ENCODE results near the gene GOLGA7B.

GOLGA7B gene

GRCh38 chr10:97920865-97921264 lies 71.2 kb downstream of the GOLGA7B start:
- no peak overlapping the region for H3K4me3 ChIP-seq (ENCODE audit: control insufficient read depth, low read depth, low read length)

More at GRCh38 chr10:97920865-97921264, 71.2 kb downstream of the GOLGA7B start:
- TF ChIP-seq, protein P1, sequence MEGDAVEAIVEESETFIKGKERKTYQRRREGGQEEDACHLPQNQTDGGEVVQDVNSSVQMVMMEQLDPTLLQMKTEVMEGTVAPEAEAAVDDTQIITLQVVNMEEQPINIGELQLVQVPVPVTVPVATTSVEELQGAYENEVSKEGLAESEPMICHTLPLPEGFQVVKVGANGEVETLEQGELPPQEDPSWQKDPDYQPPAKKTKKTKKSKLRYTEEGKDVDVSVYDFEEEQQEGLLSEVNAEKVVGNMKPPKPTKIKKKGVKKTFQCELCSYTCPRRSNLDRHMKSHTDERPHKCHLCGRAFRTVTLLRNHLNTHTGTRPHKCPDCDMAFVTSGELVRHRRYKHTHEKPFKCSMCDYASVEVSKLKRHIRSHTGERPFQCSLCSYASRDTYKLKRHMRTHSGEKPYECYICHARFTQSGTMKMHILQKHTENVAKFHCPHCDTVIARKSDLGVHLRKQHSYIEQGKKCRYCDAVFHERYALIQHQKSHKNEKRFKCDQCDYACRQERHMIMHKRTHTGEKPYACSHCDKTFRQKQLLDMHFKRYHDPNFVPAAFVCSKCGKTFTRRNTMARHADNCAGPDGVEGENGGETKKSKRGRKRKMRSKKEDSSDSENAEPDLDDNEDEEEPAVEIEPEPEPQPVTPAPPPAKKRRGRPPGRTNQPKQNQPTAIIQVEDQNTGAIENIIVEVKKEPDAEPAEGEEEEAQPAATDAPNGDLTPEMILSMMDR (conservative IDR thresholded peaks at IDR 0.05; ENCODE audit: control insufficient read depth, insufficient read depth, low read depth, low read length), result no peak
- DNase-seq (ENCODE audit: low read depth), result no peak
